HepG2 (cell line): ENCODE measurements around the gene ASB14. TPM values are rescaled to one million over a fixed set of nuclear protein-coding genes. Genes with fewer than 3 reads are reported as not detected.

Experiments
- AGO2 ChIP-seq: fragments of 200-400 bp; formaldehyde crosslinking; optimal IDR thresholded peaks from 2 replicates; pipeline ENCODE3; 2017; ENCODE audit warnings: mild to moderate bottlenecking, low read depth, low read length, moderate library complexity
- DNMT1 ChIP-seq: sonication (generic); formaldehyde crosslinking; IDR thresholded peaks from 2 replicates; pipeline ENCODE4 v1.5.1; 2020; ENCODE audit warnings: mild to moderate bottlenecking, missing genetic modification reagents
- SPEN ChIP-seq: sonication (generic); formaldehyde crosslinking; IDR thresholded peaks from 2 replicates; pipeline ENCODE4 v1.5.1; 2020; ENCODE audit warnings: low read depth, mild to moderate bottlenecking, missing genetic modification reagents
- TARDBP ChIP-seq: sonication (generic); formaldehyde crosslinking; IDR thresholded peaks from 2 replicates; pipeline ENCODE4 v1.8.0; 2022; ENCODE audit warnings: mild to moderate bottlenecking, missing genetic modification reagents
- ZFY ChIP-seq: sonication (generic); formaldehyde crosslinking; IDR thresholded peaks from 2 replicates; pipeline ENCODE4 v1.4.0; 2020; ENCODE audit warnings: missing genetic modification reagents
- ZIK1 ChIP-seq: sonication (generic); formaldehyde crosslinking; IDR thresholded peaks from 2 replicates; pipeline ENCODE4 v1.5.0; 2020; ENCODE audit warnings: mild to moderate bottlenecking, low read depth, missing genetic modification reagents, borderline replicate concordance
- ZNF274 ChIP-seq: sonication (generic); formaldehyde crosslinking; IDR thresholded peaks from 2 replicates; pipeline ENCODE4 v1.5.1; 2020; ENCODE audit warnings: mild to moderate bottlenecking, missing genetic modification reagents
- ZNF670 ChIP-seq: sonication (generic); formaldehyde crosslinking; IDR thresholded peaks from 2 replicates; pipeline ENCODE4 v1.8.0; 2022; ENCODE audit warnings: mild to moderate bottlenecking, missing genetic modification reagents, borderline replicate concordance
- polyA plus RNA-seq, 8 experiments: library from polyadenylated mRNA; depleted of rRNA in 3 of 8; stranded (reverse) in 7 of 8; unstranded in 1 of 8; fragments of >200 nt; fragmentation: Illumina TruSeq in 4 of 8; extraction: Trizol in 4 of 8; gene quantifications; 2 replicates each; pipeline versions ENCODE4 v1.2.1 to v1.2.3, GENCODE V29; 2011 to 2016; ENCODE audit warnings: low read depth in 4 of 8, missing spikeins in 1 of 8, mixed read lengths in 1 of 8; ENCODE audit not compliant: insufficient read depth in 1 of 8
- total RNA-seq, 5 experiments: library from RNA; depleted of rRNA; stranded (reverse); fragments of >200 nt; fragmentation: Illumina TruSeq; extraction: Trizol; gene quantifications; 2 replicates each; pipeline ENCODE4 v1.2.3, GENCODE V29; 2016; ENCODE audit warnings: low read depth in 1 of 5
- TF ChIP-seq, protein P1 (sequence below): sonication (generic); formaldehyde crosslinking; conservative IDR thresholded peaks from 2 replicates; pipeline ENCODE4 v1.4.0; 2020; ENCODE audit warnings: missing genetic modification reagents
- TF ChIP-seq, protein P2 (sequence below): sonication (generic); formaldehyde crosslinking; IDR thresholded peaks from 2 replicates; pipeline ENCODE4 v1.5.0; 2020; ENCODE audit warnings: mild to moderate bottlenecking, missing genetic modification reagents, borderline replicate concordance
- TF ChIP-seq, protein P3 (sequence below): sonication (generic); formaldehyde crosslinking; IDR thresholded peaks from 2 replicates; pipeline ENCODE4; 2020; ENCODE audit warnings: missing genetic modification reagents, mild to moderate bottlenecking, borderline replicate concordance
- TF ChIP-seq, protein P4 (sequence below): sonication (generic); formaldehyde crosslinking; IDR thresholded peaks from 2 replicates; pipeline ENCODE4 v1.5.0; 2020; ENCODE audit warnings: missing genetic modification reagents, mild to moderate bottlenecking, borderline replicate concordance

ASB14 gene
- total and polyA plus RNA-seq, 2 of the 13 experiments (the other 11 are each of a cell fraction or from before 2014, with no cell fraction given), result not detected

DNA sequence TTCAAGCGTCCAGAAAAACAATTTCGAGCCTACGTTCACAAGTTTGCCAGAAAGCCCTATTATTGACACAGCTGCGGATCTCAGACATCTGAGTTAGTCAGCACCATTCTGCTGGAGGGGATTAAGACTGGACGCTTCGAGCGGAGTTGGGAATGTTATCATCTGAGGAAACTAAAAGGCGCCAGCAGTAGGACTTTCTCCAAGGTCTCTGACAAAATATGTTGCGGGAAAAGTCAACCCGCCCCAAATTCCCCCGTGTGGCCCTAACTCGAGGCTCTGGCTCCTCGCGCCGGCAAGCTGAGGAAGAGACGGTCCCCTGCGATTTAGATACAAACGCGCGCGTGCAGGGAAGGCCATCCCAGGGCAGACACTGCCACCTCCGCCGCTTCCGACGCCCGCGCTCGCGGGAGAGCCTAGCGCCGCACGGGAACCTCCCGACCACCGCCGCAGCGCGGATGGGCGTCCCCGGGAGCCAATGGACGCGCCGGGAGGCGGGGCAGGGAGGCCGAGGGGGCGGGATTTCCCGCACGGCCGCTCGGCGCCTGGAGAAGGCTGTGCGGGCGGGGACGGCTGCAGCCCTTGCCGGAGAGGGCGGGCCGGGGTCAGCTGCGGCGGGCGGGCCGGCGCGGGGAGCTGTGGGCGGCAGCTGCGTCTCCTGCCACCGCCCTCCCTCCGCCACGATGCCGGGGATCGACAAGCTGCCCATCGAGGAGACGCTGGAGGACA lies 65.1 kb downstream of the ASB14 start, which contains the start of gene APPL1 (continued):
- no peak for TF ChIP-seq ZFY (CRISPR knock-in tag)
- TF ChIP-seq, protein P1, sequence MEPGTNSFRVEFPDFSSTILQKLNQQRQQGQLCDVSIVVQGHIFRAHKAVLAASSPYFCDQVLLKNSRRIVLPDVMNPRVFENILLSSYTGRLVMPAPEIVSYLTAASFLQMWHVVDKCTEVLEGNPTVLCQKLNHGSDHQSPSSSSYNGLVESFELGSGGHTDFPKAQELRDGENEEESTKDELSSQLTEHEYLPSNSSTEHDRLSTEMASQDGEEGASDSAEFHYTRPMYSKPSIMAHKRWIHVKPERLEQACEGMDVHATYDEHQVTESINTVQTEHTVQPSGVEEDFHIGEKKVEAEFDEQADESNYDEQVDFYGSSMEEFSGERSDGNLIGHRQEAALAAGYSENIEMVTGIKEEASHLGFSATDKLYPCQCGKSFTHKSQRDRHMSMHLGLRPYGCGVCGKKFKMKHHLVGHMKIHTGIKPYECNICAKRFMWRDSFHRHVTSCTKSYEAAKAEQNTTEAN (CRISPR knock-in tag), result peak; percentile 78
- TF ChIP-seq, protein P2, sequence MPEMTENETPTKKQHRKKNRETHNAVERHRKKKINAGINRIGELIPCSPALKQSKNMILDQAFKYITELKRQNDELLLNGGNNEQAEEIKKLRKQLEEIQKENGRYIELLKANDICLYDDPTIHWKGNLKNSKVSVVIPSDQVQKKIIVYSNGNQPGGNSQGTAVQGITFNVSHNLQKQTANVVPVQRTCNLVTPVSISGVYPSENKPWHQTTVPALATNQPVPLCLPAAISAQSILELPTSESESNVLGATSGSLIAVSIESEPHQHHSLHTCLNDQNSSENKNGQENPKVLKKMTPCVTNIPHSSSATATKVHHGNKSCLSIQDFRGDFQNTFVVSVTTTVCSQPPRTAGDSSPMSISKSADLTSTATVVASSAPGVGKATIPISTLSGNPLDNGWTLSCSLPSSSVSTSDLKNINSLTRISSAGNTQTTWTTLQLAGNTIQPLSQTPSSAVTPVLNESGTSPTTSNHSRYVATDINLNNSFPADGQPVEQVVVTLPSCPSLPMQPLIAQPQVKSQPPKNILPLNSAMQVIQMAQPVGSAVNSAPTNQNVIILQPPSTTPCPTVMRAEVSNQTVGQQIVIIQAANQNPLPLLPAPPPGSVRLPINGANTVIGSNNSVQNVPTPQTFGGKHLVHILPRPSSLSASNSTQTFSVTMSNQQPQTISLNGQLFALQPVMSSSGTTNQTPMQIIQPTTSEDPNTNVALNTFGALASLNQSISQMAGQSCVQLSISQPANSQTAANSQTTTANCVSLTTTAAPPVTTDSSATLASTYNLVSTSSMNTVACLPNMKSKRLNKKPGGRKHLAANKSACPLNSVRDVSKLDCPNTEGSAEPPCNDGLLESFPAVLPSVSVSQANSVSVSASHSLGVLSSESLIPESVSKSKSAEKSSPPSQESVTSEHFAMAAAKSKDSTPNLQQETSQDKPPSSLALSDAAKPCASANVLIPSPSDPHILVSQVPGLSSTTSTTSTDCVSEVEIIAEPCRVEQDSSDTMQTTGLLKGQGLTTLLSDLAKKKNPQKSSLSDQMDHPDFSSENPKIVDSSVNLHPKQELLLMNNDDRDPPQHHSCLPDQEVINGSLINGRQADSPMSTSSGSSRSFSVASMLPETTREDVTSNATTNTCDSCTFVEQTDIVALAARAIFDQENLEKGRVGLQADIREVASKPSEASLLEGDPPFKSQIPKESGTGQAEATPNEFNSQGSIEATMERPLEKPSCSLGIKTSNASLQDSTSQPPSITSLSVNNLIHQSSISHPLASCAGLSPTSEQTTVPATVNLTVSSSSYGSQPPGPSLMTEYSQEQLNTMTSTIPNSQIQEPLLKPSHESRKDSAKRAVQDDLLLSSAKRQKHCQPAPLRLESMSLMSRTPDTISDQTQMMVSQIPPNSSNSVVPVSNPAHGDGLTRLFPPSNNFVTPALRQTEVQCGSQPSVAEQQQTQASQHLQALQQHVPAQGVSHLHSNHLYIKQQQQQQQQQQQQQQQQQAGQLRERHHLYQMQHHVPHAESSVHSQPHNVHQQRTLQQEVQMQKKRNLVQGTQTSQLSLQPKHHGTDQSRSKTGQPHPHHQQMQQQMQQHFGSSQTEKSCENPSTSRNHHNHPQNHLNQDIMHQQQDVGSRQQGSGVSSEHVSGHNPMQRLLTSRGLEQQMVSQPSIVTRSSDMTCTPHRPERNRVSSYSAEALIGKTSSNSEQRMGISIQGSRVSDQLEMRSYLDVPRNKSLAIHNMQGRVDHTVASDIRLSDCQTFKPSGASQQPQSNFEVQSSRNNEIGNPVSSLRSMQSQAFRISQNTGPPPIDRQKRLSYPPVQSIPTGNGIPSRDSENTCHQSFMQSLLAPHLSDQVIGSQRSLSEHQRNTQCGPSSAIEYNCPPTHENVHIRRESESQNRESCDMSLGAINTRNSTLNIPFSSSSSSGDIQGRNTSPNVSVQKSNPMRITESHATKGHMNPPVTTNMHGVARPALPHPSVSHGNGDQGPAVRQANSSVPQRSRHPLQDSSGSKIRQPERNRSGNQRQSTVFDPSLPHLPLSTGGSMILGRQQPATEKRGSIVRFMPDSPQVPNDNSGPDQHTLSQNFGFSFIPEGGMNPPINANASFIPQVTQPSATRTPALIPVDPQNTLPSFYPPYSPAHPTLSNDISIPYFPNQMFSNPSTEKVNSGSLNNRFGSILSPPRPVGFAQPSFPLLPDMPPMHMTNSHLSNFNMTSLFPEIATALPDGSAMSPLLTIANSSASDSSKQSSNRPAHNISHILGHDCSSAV, result 0 out of 2 replicates have a peak, but pooled peaks have one; percentile 31
- TF ChIP-seq, protein P3, sequence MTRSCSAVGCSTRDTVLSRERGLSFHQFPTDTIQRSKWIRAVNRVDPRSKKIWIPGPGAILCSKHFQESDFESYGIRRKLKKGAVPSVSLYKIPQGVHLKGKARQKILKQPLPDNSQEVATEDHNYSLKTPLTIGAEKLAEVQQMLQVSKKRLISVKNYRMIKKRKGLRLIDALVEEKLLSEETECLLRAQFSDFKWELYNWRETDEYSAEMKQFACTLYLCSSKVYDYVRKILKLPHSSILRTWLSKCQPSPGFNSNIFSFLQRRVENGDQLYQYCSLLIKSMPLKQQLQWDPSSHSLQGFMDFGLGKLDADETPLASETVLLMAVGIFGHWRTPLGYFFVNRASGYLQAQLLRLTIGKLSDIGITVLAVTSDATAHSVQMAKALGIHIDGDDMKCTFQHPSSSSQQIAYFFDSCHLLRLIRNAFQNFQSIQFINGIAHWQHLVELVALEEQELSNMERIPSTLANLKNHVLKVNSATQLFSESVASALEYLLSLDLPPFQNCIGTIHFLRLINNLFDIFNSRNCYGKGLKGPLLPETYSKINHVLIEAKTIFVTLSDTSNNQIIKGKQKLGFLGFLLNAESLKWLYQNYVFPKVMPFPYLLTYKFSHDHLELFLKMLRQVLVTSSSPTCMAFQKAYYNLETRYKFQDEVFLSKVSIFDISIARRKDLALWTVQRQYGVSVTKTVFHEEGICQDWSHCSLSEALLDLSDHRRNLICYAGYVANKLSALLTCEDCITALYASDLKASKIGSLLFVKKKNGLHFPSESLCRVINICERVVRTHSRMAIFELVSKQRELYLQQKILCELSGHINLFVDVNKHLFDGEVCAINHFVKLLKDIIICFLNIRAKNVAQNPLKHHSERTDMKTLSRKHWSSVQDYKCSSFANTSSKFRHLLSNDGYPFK (CRISPR knock-in tag), result peak; percentile 46; the same call in 1 of the 2 replicates
- no peak for TF ChIP-seq DNMT1 (CRISPR knock-in tag)
- TF ChIP-seq ZNF670 (CRISPR knock-in tag), result no peak; the same call in 1 of the 2 replicates
- TF ChIP-seq AGO2, result no peak
- TF ChIP-seq TARDBP (CRISPR knock-in tag), result peak; percentile 77
- TF ChIP-seq, protein P4, sequence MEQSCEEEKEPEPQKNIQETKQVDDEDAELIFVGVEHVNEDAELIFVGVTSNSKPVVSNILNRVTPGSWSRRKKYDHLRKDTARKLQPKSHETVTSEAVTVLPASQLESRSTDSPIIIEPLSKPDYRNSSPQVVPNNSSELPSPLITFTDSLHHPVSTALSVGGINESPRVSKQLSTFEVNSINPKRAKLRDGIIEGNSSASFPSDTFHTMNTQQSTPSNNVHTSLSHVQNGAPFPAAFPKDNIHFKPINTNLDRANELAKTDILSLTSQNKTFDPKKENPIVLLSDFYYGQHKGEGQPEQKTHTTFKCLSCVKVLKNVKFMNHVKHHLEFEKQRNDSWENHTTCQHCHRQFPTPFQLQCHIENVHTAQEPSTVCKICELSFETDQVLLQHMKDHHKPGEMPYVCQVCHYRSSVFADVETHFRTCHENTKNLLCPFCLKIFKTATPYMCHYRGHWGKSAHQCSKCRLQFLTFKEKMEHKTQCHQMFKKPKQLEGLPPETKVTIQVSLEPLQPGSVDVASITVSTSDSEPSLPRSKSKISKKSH, result peak; percentile 82; the same call in 1 of the 2 replicates
- TF ChIP-seq ZIK1 (CRISPR knock-in tag), result peak; percentile 51; the same call in 1 of the 2 replicates
- TF ChIP-seq SPEN (CRISPR knock-in tag), result no peak; the same call in 1 of the 2 replicates
- TF ChIP-seq ZNF274 (CRISPR knock-in tag), result peak; percentile 84; the same call in 1 of the 2 replicates
